Measurements from ENCODE around the gene DISP1.

DISP1 gene

GRCh38 chr1:222814536-222815439 lies at the start of gene DISP1:
DISP1 (plus strand) TSS chr1:222815039; CDS start chr1:222942824, 127,785 bp downstream.
- peak; percentile 74 to 85 for DNase-seq
- TF ChIP-seq GATA1 (IDR thresholded peaks at IDR 0.05; ENCODE audit: low read depth, low read length) (no peak), POLR2A (IDR thresholded peaks at IDR 0.05; ENCODE audit: low read length) (peak; percentile 52)

GRCh38 chr1:222767152-222767571 lies 47.7 kb upstream of the DISP1 start:
- TF ChIP-seq POLR2A (IDR thresholded peaks at IDR 0.05; ENCODE audit: low read length) (no peak), GATA1 (IDR thresholded peaks at IDR 0.05; ENCODE audit: low read depth, low read length) (no peak)
- DNase-seq, result no peak

GRCh38 chr1:222768592-222768991 lies 46.2 kb upstream of the DISP1 start:
- no peak for DNase-seq
- TF ChIP-seq POLR2A (IDR thresholded peaks at IDR 0.05; ENCODE audit: low read length), result no peak
- TF ChIP-seq GATA1 (IDR thresholded peaks at IDR 0.05; ENCODE audit: low read depth, low read length), result no peak

GRCh38 chr1:222769181-222769580 lies 45.7 kb upstream of the DISP1 start:
- TF ChIP-seq POLR2A (IDR thresholded peaks at IDR 0.05; ENCODE audit: low read length) (no peak), GATA1 (IDR thresholded peaks at IDR 0.05; ENCODE audit: low read depth, low read length) (no peak)
- peak; percentile 41 to 48 for DNase-seq

GRCh38 chr1:222769971-222770620 lies 44.7 kb upstream of the DISP1 start:
- no peak for TF ChIP-seq POLR2A (IDR thresholded peaks at IDR 0.05; ENCODE audit: low read length)
- TF ChIP-seq GATA1 (IDR thresholded peaks at IDR 0.05; ENCODE audit: low read depth, low read length), result no peak
- no peak for DNase-seq

- no peak for DNase-seq
- TF ChIP-seq GATA1 (IDR thresholded peaks at IDR 0.05; ENCODE audit: low read depth, low read length) (no peak), POLR2A (IDR thresholded peaks at IDR 0.05; ENCODE audit: low read length) (no peak)
Observed at GRCh38 chr1:222772996-222773379, 41.9 kb upstream of the DISP1 start.

GRCh38 chr1:222777463-222777862 lies 37.4 kb upstream of the DISP1 start:
- DNase-seq, result no peak
- TF ChIP-seq GATA1 (IDR thresholded peaks at IDR 0.05; ENCODE audit: low read depth, low read length) (no peak), POLR2A (IDR thresholded peaks at IDR 0.05; ENCODE audit: low read length) (no peak)

GRCh38 chr1:222777977-222778376 lies 36.9 kb upstream of the DISP1 start:
- TF ChIP-seq GATA1 (IDR thresholded peaks at IDR 0.05; ENCODE audit: low read depth, low read length), result no peak
- TF ChIP-seq POLR2A (IDR thresholded peaks at IDR 0.05; ENCODE audit: low read length), result no peak
- DNase-seq, result no peak

- TF ChIP-seq POLR2A (IDR thresholded peaks at IDR 0.05; ENCODE audit: low read length) (no peak), GATA1 (IDR thresholded peaks at IDR 0.05; ENCODE audit: low read depth, low read length) (no peak)
Observed at GRCh38 chr1:222781251-222781650, 33.6 kb upstream of the DISP1 start.

GRCh38 chr1:222783051-222783450 lies 31.8 kb upstream of the DISP1 start:
- TF ChIP-seq GATA1 (IDR thresholded peaks at IDR 0.05; ENCODE audit: low read depth, low read length) (no peak), POLR2A (IDR thresholded peaks at IDR 0.05; ENCODE audit: low read length) (no peak)
- DNase-seq, result no peak

More at GRCh38 chr1:222781251-222781650, 33.6 kb upstream of the DISP1 start:
- DNase-seq, result no peak

- DNase-seq, result no peak
- TF ChIP-seq POLR2A (IDR thresholded peaks at IDR 0.05; ENCODE audit: low read length), result no peak
- no peak for TF ChIP-seq GATA1 (IDR thresholded peaks at IDR 0.05; ENCODE audit: low read depth, low read length)
Observed at GRCh38 chr1:222784371-222784770, 30.5 kb upstream of the DISP1 start.

- TF ChIP-seq GATA1 (IDR thresholded peaks at IDR 0.05; ENCODE audit: low read depth, low read length) (no peak), POLR2A (IDR thresholded peaks at IDR 0.05; ENCODE audit: low read length) (no peak)
- DNase-seq, result no peak
Observed at GRCh38 chr1:222784916-222785315, 29.9 kb upstream of the DISP1 start.

- DNase-seq, result no peak
Observed at GRCh38 chr1:222785529-222785928, 29.3 kb upstream of the DISP1 start.

GRCh38 chr1:222786121-222786520 lies 28.7 kb upstream of the DISP1 start:
- DNase-seq, result no peak
- no peak for TF ChIP-seq POLR2A (IDR thresholded peaks at IDR 0.05; ENCODE audit: low read length)
- TF ChIP-seq GATA1 (IDR thresholded peaks at IDR 0.05; ENCODE audit: low read depth, low read length), result no peak

More at GRCh38 chr1:222785529-222785928, 29.3 kb upstream of the DISP1 start:
- no peak for TF ChIP-seq GATA1 (IDR thresholded peaks at IDR 0.05; ENCODE audit: low read depth, low read length)
- TF ChIP-seq POLR2A (IDR thresholded peaks at IDR 0.05; ENCODE audit: low read length), result no peak

Data from erythroblast (primary cell).